ENCODE results near the gene NOD2. TPM values are rescaled to one million over a fixed set of nuclear protein-coding genes. Genes with fewer than 3 reads are reported as not detected.

Gene NOD2
- total and polyA plus RNA-seq, 2 experiments from 2014 or later: 0.27 to 0.66 TPM

GRCh38 chr16:50694206-50694605 lies 800 bp downstream of the NOD2 start:
- H3K27ac Mint-ChIP-seq: no peak overlapping the region
- no peaks in the 10 kb centered on the region for H3K4me1 ChIP-seq (ENCODE audit: insufficient read depth)
- peak overlapping the region; percentile 67 for H3K4me3 Mint-ChIP-seq
- H3F3A ChIP-seq (replicated peaks; ENCODE audit: low read depth): no peaks in the 10 kb centered on the region
- H3K27me3 Mint-ChIP-seq (ENCODE audit: insufficient read depth, low read depth, poor library complexity): peaks cover 24% of the 10 kb centered on the region
- H3K27me3 ChIP-seq (ENCODE audit: insufficient read depth): peaks cover 19% of the 10 kb centered on the region
- H3K4me1 Mint-ChIP-seq: peaks cover 3% of the 10 kb centered on the region
- H3K36me3 Mint-ChIP-seq (ENCODE audit: low read depth): no peaks in the 10 kb centered on the region
- H2AFZ ChIP-seq: no peak overlapping the region
- no peak overlapping the region for H3K27ac ChIP-seq (ENCODE audit: low read depth)
- no peaks in the 10 kb centered on the region for H3K79me2 ChIP-seq (replicated peaks; ENCODE audit: insufficient read depth)
- TF ChIP-seq EZH2phosphoT487 (IDR thresholded peaks at IDR 0.05; ENCODE audit: unreplicated experiment) (no peak), CREB1 (CRISPR knock-in tag; IDR thresholded peaks at IDR 0.05; ENCODE audit: low read depth) (no peak), JUNB (IDR thresholded peaks at IDR 0.05; ENCODE audit: unreplicated experiment) (no peak), ETS1 (IDR thresholded peaks at IDR 0.05) (no peak), REST (IDR thresholded peaks at IDR 0.05; ENCODE audit: unreplicated experiment) (no peak)
- no peaks in the 10 kb centered on the region for H3K9me2 ChIP-seq (ENCODE audit: insufficient read depth)
- ATAC-seq (no peak), DNase-seq (ENCODE audit: low spot score) (no peak)
- no peaks in the 10 kb centered on the region for H3K9me3 Mint-ChIP-seq
- no peaks in the 10 kb centered on the region for H4K20me1 ChIP-seq (replicated peaks; ENCODE audit: insufficient read depth)
- no peak overlapping the region for H3K4me2 ChIP-seq
- no peaks in the 10 kb centered on the region for H3K36me3 ChIP-seq (ENCODE audit: insufficient read depth)
- H3K4me3 ChIP-seq: no peak overlapping the region

- H3K27ac ChIP-seq (ENCODE audit: low read depth): no peak overlapping the region
- H3K36me3 Mint-ChIP-seq (ENCODE audit: low read depth): no peaks in the 10 kb centered on the region
- no peak overlapping the region for H3K4me3 Mint-ChIP-seq
- peaks cover 3% of the 10 kb centered on the region for H3K4me1 Mint-ChIP-seq
- H3K9me2 ChIP-seq (ENCODE audit: insufficient read depth): no peaks in the 10 kb centered on the region
- H2AFZ ChIP-seq: no peak overlapping the region
- H3K36me3 ChIP-seq (ENCODE audit: insufficient read depth): no peaks in the 10 kb centered on the region
- ATAC-seq: no peak
- no peak overlapping the region for H3K4me3 ChIP-seq
- no peaks in the 10 kb centered on the region for H3K79me2 ChIP-seq (replicated peaks; ENCODE audit: insufficient read depth)
- no peaks in the 10 kb centered on the region for H3F3A ChIP-seq (replicated peaks; ENCODE audit: low read depth)
- H3K27me3 Mint-ChIP-seq (ENCODE audit: insufficient read depth, low read depth, poor library complexity): peaks cover 24% of the 10 kb centered on the region
- no peak overlapping the region for H3K4me2 ChIP-seq
- H3K27me3 ChIP-seq (ENCODE audit: insufficient read depth): peaks cover 19% of the 10 kb centered on the region
- no peak for DNase-seq (ENCODE audit: low spot score)
- H3K27ac Mint-ChIP-seq: no peak overlapping the region
- H3K9me3 Mint-ChIP-seq: no peaks in the 10 kb centered on the region
- no peaks in the 10 kb centered on the region for H3K4me1 ChIP-seq (ENCODE audit: insufficient read depth)
- no peaks in the 10 kb centered on the region for H4K20me1 ChIP-seq (replicated peaks; ENCODE audit: insufficient read depth)
- TF ChIP-seq ZNF462 (CRISPR knock-in tag; IDR thresholded peaks at IDR 0.05) (no peak), CREB1 (CRISPR knock-in tag; IDR thresholded peaks at IDR 0.05; ENCODE audit: low read depth) (no peak), JUNB (IDR thresholded peaks at IDR 0.05; ENCODE audit: unreplicated experiment) (no peak), ETS1 (IDR thresholded peaks at IDR 0.05) (no peak)
Measured at GRCh38 chr16:50695017-50696000, 1.9 kb downstream of the NOD2 start.
